GM10266 (cell line): Measurements from ENCODE around the gene RASGRF2.

Experiments
- DNase-seq: peaks from one replicate; pipeline ENCODE4 v3.0.0; 2012; ENCODE audit errors: extremely low spot score
- TF ChIP-seq, protein P1 (sequence below): IDR thresholded peaks from 2 replicates; pipeline ENCODE4 v1.5.1; 2012; ENCODE audit warnings: mild to moderate bottlenecking, low read depth; ENCODE audit not compliant: control insufficient read depth, insufficient read depth; ENCODE audit errors: missing control alignments

Gene RASGRF2

GRCh38 chr5:80995908-80996307, 35.7 kb downstream of the RASGRF2 start:
- TF ChIP-seq, protein P1, sequence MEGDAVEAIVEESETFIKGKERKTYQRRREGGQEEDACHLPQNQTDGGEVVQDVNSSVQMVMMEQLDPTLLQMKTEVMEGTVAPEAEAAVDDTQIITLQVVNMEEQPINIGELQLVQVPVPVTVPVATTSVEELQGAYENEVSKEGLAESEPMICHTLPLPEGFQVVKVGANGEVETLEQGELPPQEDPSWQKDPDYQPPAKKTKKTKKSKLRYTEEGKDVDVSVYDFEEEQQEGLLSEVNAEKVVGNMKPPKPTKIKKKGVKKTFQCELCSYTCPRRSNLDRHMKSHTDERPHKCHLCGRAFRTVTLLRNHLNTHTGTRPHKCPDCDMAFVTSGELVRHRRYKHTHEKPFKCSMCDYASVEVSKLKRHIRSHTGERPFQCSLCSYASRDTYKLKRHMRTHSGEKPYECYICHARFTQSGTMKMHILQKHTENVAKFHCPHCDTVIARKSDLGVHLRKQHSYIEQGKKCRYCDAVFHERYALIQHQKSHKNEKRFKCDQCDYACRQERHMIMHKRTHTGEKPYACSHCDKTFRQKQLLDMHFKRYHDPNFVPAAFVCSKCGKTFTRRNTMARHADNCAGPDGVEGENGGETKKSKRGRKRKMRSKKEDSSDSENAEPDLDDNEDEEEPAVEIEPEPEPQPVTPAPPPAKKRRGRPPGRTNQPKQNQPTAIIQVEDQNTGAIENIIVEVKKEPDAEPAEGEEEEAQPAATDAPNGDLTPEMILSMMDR: no peak
- DNase-seq: no peak

GRCh38 chr5:80998590-80998979, 38.4 kb downstream of the RASGRF2 start:
- TF ChIP-seq, protein P1: no peak
- no peak for DNase-seq

DNA sequence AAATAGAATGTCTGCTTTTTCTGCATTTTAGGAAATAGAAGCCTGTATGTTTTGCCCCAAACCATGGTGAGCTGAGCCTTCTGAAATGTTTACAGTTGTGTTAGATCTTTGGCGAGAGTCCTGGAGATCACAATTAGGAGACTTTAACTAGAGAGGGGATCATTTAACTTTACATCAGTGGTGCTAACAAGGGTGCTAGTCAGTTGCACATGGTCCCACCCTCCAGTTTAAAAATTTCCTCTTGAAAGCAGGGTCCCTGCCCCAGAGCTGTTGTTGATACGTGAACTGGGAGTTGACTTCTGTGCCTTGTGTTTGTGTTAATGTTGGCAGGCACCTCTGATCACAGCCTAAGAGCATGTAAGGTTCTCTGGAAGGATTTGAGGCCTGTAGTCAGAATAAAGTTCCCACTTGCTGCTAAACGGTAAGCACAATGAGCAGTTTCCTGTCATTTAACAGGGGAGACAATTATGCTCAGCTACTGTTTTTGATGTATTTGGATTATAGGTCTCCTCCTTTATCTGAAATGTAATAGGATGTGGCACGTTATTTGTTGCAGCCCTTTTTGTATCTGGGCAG, 43.7 kb downstream of the RASGRF2 start:
- no peak for DNase-seq
- TF ChIP-seq, protein P1: no peak

DNA sequence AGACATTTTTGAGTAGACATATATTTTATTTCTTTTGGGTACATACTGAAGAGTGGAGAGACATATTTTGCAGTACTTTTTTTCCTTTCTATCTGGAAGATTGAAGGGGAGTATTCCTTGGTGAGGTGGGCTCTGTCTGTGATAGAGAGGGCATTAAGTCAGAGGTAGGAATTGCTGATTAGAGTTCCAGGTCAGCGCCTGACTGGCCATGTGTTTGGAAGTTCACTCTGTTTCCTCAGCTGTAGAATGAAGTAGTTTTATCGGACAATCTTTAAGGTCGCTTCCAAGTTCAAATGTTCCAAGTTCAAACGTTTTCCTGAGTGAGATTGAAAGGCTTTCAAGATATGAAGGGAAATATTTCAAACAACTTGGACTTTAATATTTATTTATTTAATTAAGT, 45.5 kb downstream of the RASGRF2 start:
- DNase-seq: no peak
- TF ChIP-seq, protein P1: no peak

GRCh38 chr5:81006231-81006630, 46.1 kb downstream of the RASGRF2 start:
- TF ChIP-seq, protein P1: no peak

GRCh38 chr5:81006947-81007636, 46.9 kb downstream of the RASGRF2 start:
- no peak for DNase-seq
- TF ChIP-seq, protein P1: no peak

More at GRCh38 chr5:81006231-81006630, 46.1 kb downstream of the RASGRF2 start:
- DNase-seq: no peak

- TF ChIP-seq, protein P1: no peak
Measured at GRCh38 chr5:81007637-81008027, 47.5 kb downstream of the RASGRF2 start.

More at GRCh38 chr5:81007637-81008027, 47.5 kb downstream of the RASGRF2 start:
- DNase-seq: no peak
